Measurements from ENCODE around the gene CAB39. TPM values are rescaled to one million over a fixed set of nuclear protein-coding genes. Genes with fewer than 3 reads are reported as not detected.

Gene CAB39
- polyA plus RNA-seq, 3 donors: 33.1 to 53.8 (median 38.3) TPM

DNA sequence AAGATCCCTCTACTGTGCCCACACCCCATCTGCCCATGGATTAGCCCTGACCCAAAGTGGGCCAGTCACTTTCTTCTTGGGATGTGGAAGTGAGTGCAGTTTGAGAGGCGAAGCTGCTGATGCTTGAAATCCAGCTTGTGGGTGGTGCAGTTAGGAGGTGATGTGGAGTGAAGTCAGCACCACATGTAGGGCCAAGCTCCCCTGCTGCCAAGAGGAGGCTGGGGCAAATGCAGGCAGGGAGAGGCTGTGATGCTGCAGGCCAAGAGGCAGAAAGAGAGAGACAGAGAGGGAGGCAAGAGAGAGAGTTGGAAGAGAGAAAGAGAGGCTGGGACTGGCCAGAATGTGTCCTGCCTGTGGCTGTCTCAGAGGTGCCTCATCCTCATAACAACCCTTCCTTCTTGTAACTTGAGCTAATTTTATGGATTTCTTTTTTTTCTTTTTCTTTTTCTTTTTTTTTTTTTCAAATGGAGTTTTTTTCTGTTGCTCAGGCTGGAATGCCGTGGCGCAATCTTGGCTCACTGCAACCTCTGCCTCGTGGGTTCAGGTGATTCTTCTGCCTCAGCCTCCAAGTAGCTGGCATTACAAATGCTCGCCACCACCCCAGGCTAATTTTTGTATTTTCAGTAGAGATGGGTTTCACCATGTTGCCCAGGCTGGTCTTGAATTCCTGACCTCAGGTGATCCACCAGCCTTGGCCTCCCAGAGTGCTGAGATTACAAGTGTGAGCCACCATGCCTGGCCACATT, 35.3 kb upstream of the CAB39 start:
- H3K27me3 ChIP-seq (ENCODE audit: control insufficient read depth in 2 of 2, insufficient read depth in 2 of 2, low read length in 2 of 2): no peaks in the 10 kb centered on the region
- H3K27ac Mint-ChIP-seq: peak overlapping the region in 6 of 7 donors; percentile 8 to 81 (median 58)
- intact Hi-C loops (cut with micrococcal nuclease): no loop called here
- H3K9me3 Mint-ChIP-seq: peaks cover 0 to 12% (median 6%) of the 10 kb centered on the region in 7 donors
- H3K36me3 Mint-ChIP-seq: peaks cover 0 to 2% of the 10 kb centered on the region in 2 donors
- H3K27me3 Mint-ChIP-seq (ENCODE audit: low read depth in 3 of 3): peaks cover 0 to 7% (median 4%) of the 10 kb centered on the region in 3 donors
- H2AFZ ChIP-seq (ENCODE audit: insufficient read depth, low read depth, low read length, poor library complexity, severe bottlenecking): no peak overlapping the region
- H3K9me3 ChIP-seq (replicated peaks in 1 of 2; ENCODE audit: control insufficient read depth in 1 of 2, insufficient read depth in 1 of 2, low read length in 2 of 2): peaks cover 0 to 11% of the 10 kb centered on the region in 2 donors
- no peaks in the 10 kb centered on the region for H3K79me2 ChIP-seq (ENCODE audit: insufficient read depth, low read length)
- no peak for DNase-seq
- peak overlapping the region in 1 of 2 donors; percentile 30 for H3K27ac ChIP-seq (ENCODE audit: low read depth in 1 of 2, low read length in 2 of 2)
- peaks cover 47% of the 10 kb centered on the region for H3K4me1 Mint-ChIP-seq
- H3K36me3 ChIP-seq (replicated peaks in 1 of 2; ENCODE audit: control insufficient read depth in 1 of 2, insufficient read depth in 2 of 2, low read length in 2 of 2): no peaks in the 10 kb centered on the region
- no peak overlapping the region for H3K9ac ChIP-seq (ENCODE audit: insufficient read depth, low read length, poor library complexity, severe bottlenecking)
- TF ChIP-seq, protein P1, sequence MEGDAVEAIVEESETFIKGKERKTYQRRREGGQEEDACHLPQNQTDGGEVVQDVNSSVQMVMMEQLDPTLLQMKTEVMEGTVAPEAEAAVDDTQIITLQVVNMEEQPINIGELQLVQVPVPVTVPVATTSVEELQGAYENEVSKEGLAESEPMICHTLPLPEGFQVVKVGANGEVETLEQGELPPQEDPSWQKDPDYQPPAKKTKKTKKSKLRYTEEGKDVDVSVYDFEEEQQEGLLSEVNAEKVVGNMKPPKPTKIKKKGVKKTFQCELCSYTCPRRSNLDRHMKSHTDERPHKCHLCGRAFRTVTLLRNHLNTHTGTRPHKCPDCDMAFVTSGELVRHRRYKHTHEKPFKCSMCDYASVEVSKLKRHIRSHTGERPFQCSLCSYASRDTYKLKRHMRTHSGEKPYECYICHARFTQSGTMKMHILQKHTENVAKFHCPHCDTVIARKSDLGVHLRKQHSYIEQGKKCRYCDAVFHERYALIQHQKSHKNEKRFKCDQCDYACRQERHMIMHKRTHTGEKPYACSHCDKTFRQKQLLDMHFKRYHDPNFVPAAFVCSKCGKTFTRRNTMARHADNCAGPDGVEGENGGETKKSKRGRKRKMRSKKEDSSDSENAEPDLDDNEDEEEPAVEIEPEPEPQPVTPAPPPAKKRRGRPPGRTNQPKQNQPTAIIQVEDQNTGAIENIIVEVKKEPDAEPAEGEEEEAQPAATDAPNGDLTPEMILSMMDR (IDR thresholded peaks at IDR 0.05): no peak
- peaks cover 36 to 40% of the 10 kb centered on the region in 2 donors for H3K4me1 ChIP-seq (ENCODE audit: control insufficient read depth in 1 of 2, insufficient read depth in 2 of 2, low read length in 2 of 2)
- H3K4me3 ChIP-seq (replicated peaks in 1 of 3; ENCODE audit: low read depth in 2 of 3, low read length in 3 of 3): no peak overlapping the region
- 75% methylated on average over 4 of the region's 5 CpGs for WGBS (ENCODE audit: insufficient coverage)
- no peak overlapping the region for H3K4me3 Mint-ChIP-seq
- H4K20me1 ChIP-seq (ENCODE audit: insufficient read depth, low read length): no peaks in the 10 kb centered on the region
- no peak overlapping the region for H3K4me2 ChIP-seq (replicated peaks; ENCODE audit: extremely low read depth, low read length, poor library complexity, severe bottlenecking)

DNA sequence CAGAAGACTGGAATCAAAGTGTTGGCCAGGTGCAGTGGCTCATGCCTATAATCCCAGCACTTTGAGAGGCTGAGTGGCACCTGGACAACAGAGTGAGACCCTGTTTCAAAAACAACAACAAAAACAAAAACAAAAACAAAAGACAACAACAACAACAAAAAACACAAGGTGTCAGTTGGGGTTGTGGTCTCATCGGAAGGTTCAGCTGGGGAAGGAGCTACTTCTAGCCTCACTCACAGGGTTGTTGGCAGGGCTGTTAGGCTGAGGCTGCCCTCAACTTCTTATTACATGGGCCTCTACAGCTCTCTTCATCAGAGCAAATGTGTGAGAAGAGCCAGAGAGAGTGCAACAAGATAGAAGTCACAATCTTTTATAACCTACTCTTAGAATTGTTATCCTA, 34.6 kb upstream of the CAB39 start:
- Mint-ChIP-seq H3K27ac (peak overlapping the region; percentile 18 to 79 (median 65)), H3K4me1 (peaks cover 48% of the 10 kb centered on the region)

More for the DNA sequence above, 34.6 kb upstream of the CAB39 start:
- H3K36me3 ChIP-seq (replicated peaks in 1 of 2; ENCODE audit: control insufficient read depth in 1 of 2, insufficient read depth in 2 of 2, low read length in 2 of 2): no peaks in the 10 kb centered on the region
- Mint-ChIP-seq H3K27me3 (ENCODE audit: low read depth in 3 of 3) (peaks cover 0 to 7% (median 0%) of the 10 kb centered on the region in 3 donors), H3K36me3 (peaks cover 0 to 2% of the 10 kb centered on the region in 2 donors), H3K4me3 (no peak overlapping the region), H3K9me3 (peaks cover 0 to 18% (median 7%) of the 10 kb centered on the region in 7 donors)
- DNase-seq: no peak
- H3K27me3 ChIP-seq (ENCODE audit: control insufficient read depth in 2 of 2, insufficient read depth in 2 of 2, low read length in 2 of 2): no peaks in the 10 kb centered on the region
- peaks cover 0 to 11% of the 10 kb centered on the region in 2 donors for H3K9me3 ChIP-seq (replicated peaks in 1 of 2; ENCODE audit: control insufficient read depth in 1 of 2, insufficient read depth in 1 of 2, low read length in 2 of 2)
- intact Hi-C loops (cut with micrococcal nuclease): no loop called here
- TF ChIP-seq, protein P1 (IDR thresholded peaks at IDR 0.05): no peak
- H3K79me2 ChIP-seq (ENCODE audit: insufficient read depth, low read length): no peaks in the 10 kb centered on the region
- no CpG with 5 or more reads among the region's 1 CpG for WGBS (ENCODE audit: insufficient coverage)
- H2AFZ ChIP-seq (ENCODE audit: insufficient read depth, low read depth, low read length, poor library complexity, severe bottlenecking): no peak overlapping the region
- peaks cover 36 to 40% of the 10 kb centered on the region in 2 donors for H3K4me1 ChIP-seq (ENCODE audit: control insufficient read depth in 1 of 2, insufficient read depth in 2 of 2, low read length in 2 of 2)
- H3K9ac ChIP-seq (ENCODE audit: insufficient read depth, low read length, poor library complexity, severe bottlenecking): no peak overlapping the region
- H4K20me1 ChIP-seq (ENCODE audit: insufficient read depth, low read length): no peaks in the 10 kb centered on the region
- H3K27ac ChIP-seq (ENCODE audit: low read depth in 1 of 2, low read length in 2 of 2): peak overlapping the region; percentile 11 to 30
- peak overlapping the region in 1 of 3 experiments; percentile 29 for H3K4me3 ChIP-seq (replicated peaks in 1 of 3; ENCODE audit: low read depth in 2 of 3, low read length in 3 of 3)
- peak overlapping the region; percentile 40 for H3K4me2 ChIP-seq (replicated peaks; ENCODE audit: extremely low read depth, low read length, poor library complexity, severe bottlenecking)
